HEK293T (cell line): ENCODE data around the gene CWC25.

Experiments used
- CTCF ChIA-PET: fragments of 350-600 bp; formaldehyde crosslinking; extraction: SDS; loops from one replicate; lab custom pipeline; 2021; ENCODE audit warnings: antibody characterized with exemption, inconsistent platforms; lab: Yijun Ruan, JAX
- POLR2A ChIA-PET: fragments of 350-600 bp; formaldehyde crosslinking; extraction: SDS; loops from one replicate; lab custom pipeline; 2020; ENCODE audit warnings: antibody characterized with exemption, inconsistent platforms; lab: Yijun Ruan, JAX
- DNase-seq: peaks from one replicate; pipeline ENCODE4 v3.0.0; 2012; ENCODE audit warnings: mixed read lengths; ENCODE audit errors: extremely low spot score
- ARNT ChIP-seq: fragments of 450-650 bp; IDR thresholded peaks from 2 replicates; pipeline ENCODE4 v1.6.1; 2017; ENCODE audit warnings: mild to moderate bottlenecking
- BHLHE40 ChIP-seq: fragments of 450-650 bp; IDR thresholded peaks from 2 replicates; pipeline ENCODE4 v1.6.1; 2016; ENCODE audit warnings: mild to moderate bottlenecking, moderate library complexity, borderline replicate concordance
- CTBP1 ChIP-seq: fragments of 450-650 bp; IDR thresholded peaks from 2 replicates; pipeline ENCODE4 v1.6.1; 2016; ENCODE audit warnings: borderline replicate concordance
- ELF4 ChIP-seq: fragments of 450-650 bp; IDR thresholded peaks from 2 replicates; pipeline ENCODE4 v1.6.1; 2017; ENCODE audit warnings: antibody characterized with exemption
- FOXA1 ChIP-seq: fragments of 450-650 bp; IDR thresholded peaks from 2 replicates; pipeline ENCODE4 v1.6.1; 2016; ENCODE audit warnings: mild to moderate bottlenecking
- FOXK2 ChIP-seq: fragments of 450-650 bp; IDR thresholded peaks from 2 replicates; pipeline ENCODE4 v1.6.1; 2016; ENCODE audit warnings: mild to moderate bottlenecking
- FOXM1 ChIP-seq: fragments of 450-650 bp; IDR thresholded peaks from 2 replicates; pipeline ENCODE4 v1.6.1; 2017; ENCODE audit warnings: mild to moderate bottlenecking, borderline replicate concordance
- HDGF ChIP-seq: fragments of 450-650 bp; IDR thresholded peaks from 2 replicates; pipeline ENCODE4 v1.6.1; 2017; ENCODE audit warnings: antibody characterized with exemption, borderline replicate concordance
- L3MBTL2 ChIP-seq: fragments of 450-650 bp; conservative IDR thresholded peaks from 2 replicates; pipeline ENCODE4 v1.6.1; 2016; ENCODE audit warnings: mild to moderate bottlenecking
- LEF1 ChIP-seq: fragments of 450-650 bp; IDR thresholded peaks from 2 replicates; pipeline ENCODE4 v1.6.1; 2017; ENCODE audit warnings: mild to moderate bottlenecking, borderline replicate concordance
- NFRKB ChIP-seq: fragments of 450-650 bp; IDR thresholded peaks from 2 replicates; pipeline ENCODE4 v1.6.1; 2016; ENCODE audit warnings: mild to moderate bottlenecking, moderate library complexity
- PKNOX1 ChIP-seq: fragments of 450-650 bp; IDR thresholded peaks from 2 replicates; pipeline ENCODE4 v1.6.1; 2016
- SP1 ChIP-seq: fragments of 450-650 bp; IDR thresholded peaks from 2 replicates; pipeline ENCODE4 v1.6.1; 2017
- SUZ12 ChIP-seq: fragments of 450-650 bp; IDR thresholded peaks from 2 replicates; pipeline ENCODE4 v1.6.1; 2016; ENCODE audit warnings: mild to moderate bottlenecking
- TARDBP ChIP-seq: fragments of 450-650 bp; IDR thresholded peaks from 2 replicates; pipeline ENCODE4 v1.6.1; 2016
- ZNF384 ChIP-seq: fragments of 450-650 bp; IDR thresholded peaks from 2 replicates; pipeline ENCODE4 v1.6.1; 2016

The CWC25 gene

GRCh38 chr17:38851434-38851833 is 26.3 kb upstream of the CWC25 start:
- no peak for TF ChIP-seq FOXA1
- no peak for DNase-seq
- POLR2A ChIA-PET, result interaction anchor here (0.8 to 3.7 kb wide), 3 partner anchors 16 to 100 kb away, joined by 3 to 27 read pairs (median 4); partner anchors contain the start of gene CWC25
- CTCF ChIA-PET, result interaction anchor here (0.9 kb wide), 1 partner anchor 16 kb away, joined by 6 read pairs; no protein-coding TSS in a partner anchor

GRCh38 chr17:38850374-38850773 is 25.3 kb upstream of the CWC25 start:
- TF ChIP-seq FOXM1 (no peak), ARNT (no peak), PKNOX1 (no peak), ZNF384 (no peak)
- DNase-seq, result no peak
- ChIA-PET POLR2A (interaction anchor here (3.0 kb wide), 1 partner anchor 20 kb away, joined by 16 read pairs; the partner anchor contains the start of gene LASP1), CTCF (interaction anchor here (0.9 kb wide), 1 partner anchor 17 kb away, joined by 6 read pairs; no protein-coding TSS in a partner anchor)

- no peak for TF ChIP-seq BHLHE40
- TF ChIP-seq ZNF384, result no peak
- no peak for TF ChIP-seq LEF1
- TF ChIP-seq PKNOX1, result no peak
- ChIA-PET CTCF (no interaction called here), POLR2A (interaction anchor here (1.0 to 3.0 kb wide), 6 partner anchors 12 to 138 kb away, joined by 3 to 16 read pairs (median 4); partner anchors contain the start of gene LASP1)
- no peak for DNase-seq
Measured at GRCh38 chr17:38848939-38849605, 24.0 kb upstream of the CWC25 start.

- POLR2A ChIA-PET, result interaction anchor here (1.0 to 3.0 kb wide), 6 partner anchors 13 to 138 kb away, joined by 3 to 16 read pairs (median 4); partner anchors contain the start of gene LASP1
- no peak for DNase-seq
- CTCF ChIA-PET, result no interaction called here
- TF ChIP-seq SUZ12 (no peak), FOXK2 (no peak), PKNOX1 (no peak), ZNF384 (no peak), ELF4 (no peak), LEF1 (no peak), HDGF (no peak), L3MBTL2 (no peak), FOXM1 (no peak), TARDBP (no peak), SP1 (no peak), CTBP1 (no peak), FOXA1 (no peak), ARNT (no peak)
Measured at GRCh38 chr17:38848557-38848891, 23.4 kb upstream of the CWC25 start.

- no peak for DNase-seq
- ChIA-PET CTCF (no interaction called here), POLR2A (interaction anchor here (1.0 to 9.2 kb wide), 5 partner anchors 9 to 92 kb away, joined by 4 to 73 read pairs (median 13); partner anchors contain the start of genes CWC25, LASP1, PSMB3 and RPL23)
- no peak for TF ChIP-seq SUZ12
- no peak for TF ChIP-seq BHLHE40
- TF ChIP-seq ELF4, result no peak
- no peak for TF ChIP-seq FOXM1
- no peak for TF ChIP-seq FOXK2
- TF ChIP-seq ZNF384, result no peak
- TF ChIP-seq CTBP1, result no peak
- TF ChIP-seq SP1, result no peak
- no peak for TF ChIP-seq LEF1
- TF ChIP-seq HDGF, result no peak
- no peak for TF ChIP-seq FOXA1
- no peak for TF ChIP-seq L3MBTL2
- no peak for TF ChIP-seq ARNT
- TF ChIP-seq PKNOX1, result no peak
- no peak for TF ChIP-seq NFRKB
- no peak for TF ChIP-seq TARDBP
Measured at GRCh38 chr17:38844261-38844757, 19.2 kb upstream of the CWC25 start.

- TF ChIP-seq NFRKB (no peak), HDGF (no peak), ZNF384 (no peak), ELF4 (no peak), CTBP1 (no peak), LEF1 (no peak)
- CTCF ChIA-PET, result no interaction called here
- DNase-seq, result no peak
- POLR2A ChIA-PET, result interaction anchor here (0.8 to 2.6 kb wide), 12 partner anchors 9 to 374 kb away, joined by 3 to 27 read pairs (median 6); partner anchors contain the start of genes LASP1, PIP4K2B, PSMB3 and RPL19
Measured at GRCh38 chr17:38825762-38826247, 684 bp upstream of the CWC25 start.
